OCI-LY1 (cell line): Measurements from ENCODE around the gene GLT1D1.

Experiments used
- H2AFZ ChIP-seq: fragments of 200-600 bp; sonication (generic), shearing (Covaris generic); 2 replicates; pipeline ENCODE4 v1.6.0; 2014; ENCODE audit warnings: antibody characterized with exemption, mild to moderate bottlenecking, low read length
- H3F3A ChIP-seq: fragments of 200-600 bp; sonication (generic), shearing (Covaris generic); 2 replicates; pipeline ENCODE4 v1.6.0; 2014; ENCODE audit warnings: mild to moderate bottlenecking, antibody characterized with exemption, low read length, moderate library complexity; ENCODE audit not compliant: insufficient read depth
- H3K27ac ChIP-seq: fragments of 200-600 bp; sonication (generic); 2 replicates; pipeline ENCODE4 v1.5.1; 2014; ENCODE audit warnings: low read length, mixed run types, mild to moderate bottlenecking, low read depth; ENCODE audit not compliant: poor library complexity, severe bottlenecking
- H3K27me3 ChIP-seq: fragments of 200-600 bp; sonication (generic); 2 replicates; pipeline ENCODE4 v1.6.0; 2014; ENCODE audit warnings: antibody characterized with exemption, mild to moderate bottlenecking, low read length, moderate library complexity; ENCODE audit not compliant: insufficient read depth
- H3K36me3 ChIP-seq: fragments of 200-600 bp; sonication (generic); 2 replicates; pipeline ENCODE4 v1.6.1; 2014; ENCODE audit warnings: mild to moderate bottlenecking, antibody characterized with exemption, low read length, moderate library complexity, mixed read lengths; ENCODE audit not compliant: insufficient read depth
- H3K4me1 ChIP-seq: fragments of 200-600 bp; sonication (generic); 2 replicates; pipeline ENCODE4 v1.5.1; 2014; ENCODE audit warnings: mild to moderate bottlenecking, low read length, moderate library complexity; ENCODE audit not compliant: insufficient read depth, severe bottlenecking
- H3K4me2 ChIP-seq: fragments of 200-600 bp; sonication (generic), shearing (Covaris generic); 2 replicates; pipeline ENCODE4 v1.6.1; 2014; ENCODE audit warnings: low read length
- H3K4me3 ChIP-seq: fragments of 200-600 bp; sonication (generic); 2 replicates; pipeline ENCODE4 v1.5.1; 2014; ENCODE audit warnings: low read length, low read depth, mild to moderate bottlenecking, mixed read lengths; ENCODE audit not compliant: poor library complexity, severe bottlenecking
- H3K79me2 ChIP-seq: fragments of 200-600 bp; shearing (Covaris generic); 2 replicates; pipeline ENCODE4 v1.6.1; 2016; ENCODE audit warnings: mixed run types, low read length, mixed read lengths; ENCODE audit not compliant: insufficient read depth
- H3K9ac ChIP-seq: fragments of 200-600 bp; sonication (generic), shearing (Covaris generic); 2 replicates; pipeline ENCODE4 v1.6.1; 2014; ENCODE audit warnings: mild to moderate bottlenecking, low read length, mixed read lengths
- H3K9me2 ChIP-seq: fragments of 200-600 bp; sonication (generic), shearing (Covaris generic); 2 replicates; pipeline ENCODE4 v1.6.1; 2014; ENCODE audit warnings: low read depth, mild to moderate bottlenecking, low read length, mixed read lengths
- H3K9me3 ChIP-seq: fragments of 200-600 bp; shearing (Covaris generic); 2 replicates; pipeline ENCODE4 v1.6.1; 2014; ENCODE audit warnings: low read length, mixed read lengths
- H4K20me1 ChIP-seq: fragments of 200-600 bp; sonication (generic), shearing (Covaris generic); 2 replicates; pipeline ENCODE4 v1.6.0; 2016; ENCODE audit warnings: mild to moderate bottlenecking, low read length; ENCODE audit not compliant: insufficient read depth
- EZH2 ChIP-seq: fragments of 200-600 bp; sonication (generic), shearing (Covaris generic); IDR thresholded peaks from 2 replicates; pipeline ENCODE4 v1.8.0; 2017; ENCODE audit warnings: borderline replicate concordance, mixed run types, mild to moderate bottlenecking, antibody characterized with exemption, low read length, moderate library complexity, mixed read lengths
- TF ChIP-seq, protein P1 (sequence below): fragments of 200-600 bp; sonication (generic), shearing (Covaris generic); IDR thresholded peaks from 2 replicates; pipeline ENCODE4 v1.5.1; 2017; ENCODE audit warnings: mild to moderate bottlenecking, antibody characterized with exemption, low read length, moderate library complexity, mixed read lengths

The GLT1D1 gene

DNA sequence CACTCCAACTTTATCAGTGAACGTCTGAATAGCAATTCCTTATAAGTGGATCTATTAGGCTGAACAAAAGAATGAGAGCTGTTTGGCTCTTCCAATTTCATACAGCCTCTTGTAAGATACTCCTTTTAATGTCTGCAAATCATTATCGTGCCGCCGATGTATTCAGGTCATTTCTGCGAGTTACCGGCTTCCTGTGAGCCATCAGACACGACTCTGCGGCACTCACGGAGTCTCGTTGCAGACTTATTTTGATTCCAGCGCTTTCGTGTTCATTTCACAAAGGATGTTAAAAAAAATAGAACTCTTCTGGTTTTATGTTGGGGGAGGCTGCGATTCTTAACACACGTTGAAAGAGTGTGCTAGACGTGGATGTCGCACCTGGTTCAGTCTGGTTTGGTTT lies 106.6 kb downstream of the GLT1D1 start:
- Histone ChIP-seq H3K36me3 (no peaks in the 10 kb centered on the region), H3K9ac (no peak overlapping the region), H3K79me2 (no peaks in the 10 kb centered on the region), H4K20me1 (no peaks in the 10 kb centered on the region), H3K27me3 (no peaks in the 10 kb centered on the region), H3K4me1 (no peaks in the 10 kb centered on the region), H3K27ac (no peak overlapping the region), H3K9me2 (no peaks in the 10 kb centered on the region), H3K4me3 (no peak overlapping the region), H3F3A (no peaks in the 10 kb centered on the region), H2AFZ (no peak overlapping the region), H3K9me3 (no peaks in the 10 kb centered on the region), H3K4me2 (no peak overlapping the region)
- TF ChIP-seq, protein P1, sequence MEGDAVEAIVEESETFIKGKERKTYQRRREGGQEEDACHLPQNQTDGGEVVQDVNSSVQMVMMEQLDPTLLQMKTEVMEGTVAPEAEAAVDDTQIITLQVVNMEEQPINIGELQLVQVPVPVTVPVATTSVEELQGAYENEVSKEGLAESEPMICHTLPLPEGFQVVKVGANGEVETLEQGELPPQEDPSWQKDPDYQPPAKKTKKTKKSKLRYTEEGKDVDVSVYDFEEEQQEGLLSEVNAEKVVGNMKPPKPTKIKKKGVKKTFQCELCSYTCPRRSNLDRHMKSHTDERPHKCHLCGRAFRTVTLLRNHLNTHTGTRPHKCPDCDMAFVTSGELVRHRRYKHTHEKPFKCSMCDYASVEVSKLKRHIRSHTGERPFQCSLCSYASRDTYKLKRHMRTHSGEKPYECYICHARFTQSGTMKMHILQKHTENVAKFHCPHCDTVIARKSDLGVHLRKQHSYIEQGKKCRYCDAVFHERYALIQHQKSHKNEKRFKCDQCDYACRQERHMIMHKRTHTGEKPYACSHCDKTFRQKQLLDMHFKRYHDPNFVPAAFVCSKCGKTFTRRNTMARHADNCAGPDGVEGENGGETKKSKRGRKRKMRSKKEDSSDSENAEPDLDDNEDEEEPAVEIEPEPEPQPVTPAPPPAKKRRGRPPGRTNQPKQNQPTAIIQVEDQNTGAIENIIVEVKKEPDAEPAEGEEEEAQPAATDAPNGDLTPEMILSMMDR, result no peak
- no peak for TF ChIP-seq EZH2

DNA sequence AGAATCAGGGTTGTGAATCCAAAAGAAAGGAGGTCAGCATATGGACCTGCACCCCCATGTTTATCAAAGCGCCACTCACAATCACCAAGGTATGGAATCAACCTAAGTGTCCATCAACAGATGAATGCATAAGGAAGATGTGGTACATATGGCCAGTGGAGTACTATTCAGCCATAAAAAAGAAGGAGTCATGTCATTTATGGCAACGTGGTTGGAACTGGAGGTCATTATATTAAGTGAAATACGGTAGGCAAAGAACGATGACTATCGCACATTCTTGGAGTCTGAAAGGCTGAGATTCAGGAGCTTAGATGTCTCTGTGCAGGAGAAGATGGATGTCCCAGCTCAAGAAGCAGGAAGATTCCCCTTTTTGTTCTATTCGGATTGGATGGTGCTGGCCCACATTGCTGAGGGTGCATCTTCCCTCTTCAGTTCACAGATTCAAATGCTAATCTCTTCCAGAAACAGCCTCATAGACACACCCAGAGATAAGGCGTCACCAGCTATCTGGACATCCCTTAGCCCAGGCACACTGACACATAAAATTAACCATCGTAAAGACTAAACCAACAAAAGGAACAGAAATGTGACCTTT lies 108.1 kb downstream of the GLT1D1 start:
- Histone ChIP-seq H4K20me1 (no peaks in the 10 kb centered on the region), H3F3A (no peaks in the 10 kb centered on the region), H3K9me3 (no peaks in the 10 kb centered on the region), H3K79me2 (no peaks in the 10 kb centered on the region), H3K27ac (no peak overlapping the region), H3K9me2 (no peaks in the 10 kb centered on the region), H3K4me1 (no peaks in the 10 kb centered on the region), H3K36me3 (no peaks in the 10 kb centered on the region), H3K27me3 (no peaks in the 10 kb centered on the region), H2AFZ (no peak overlapping the region), H3K4me3 (no peak overlapping the region), H3K9ac (no peak overlapping the region), H3K4me2 (no peak overlapping the region)
- TF ChIP-seq, protein P1, result no peak
- TF ChIP-seq EZH2, result no peak

DNA sequence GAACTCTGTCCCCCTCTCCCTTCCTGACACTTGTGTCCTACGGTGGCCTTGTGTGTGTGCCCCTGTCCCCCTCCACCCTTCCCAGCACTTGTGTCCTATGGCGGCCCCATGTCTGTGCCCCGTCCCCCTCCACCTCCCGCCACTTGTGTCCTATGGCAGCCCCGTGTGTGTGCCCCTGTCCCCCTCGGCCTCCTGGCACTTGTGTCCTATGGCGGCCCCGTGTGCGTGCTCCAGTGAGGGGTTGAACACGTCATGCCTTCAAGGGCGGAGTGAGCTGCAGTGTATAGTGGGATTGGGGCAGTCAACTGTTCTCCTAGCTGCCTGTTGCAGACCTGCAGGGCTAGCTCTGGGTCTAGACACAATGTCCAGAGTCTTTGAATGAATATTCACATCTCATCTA lies 108.7 kb downstream of the GLT1D1 start:
- no peak overlapping the region for H3K9ac ChIP-seq
- H3K27ac ChIP-seq, result no peak overlapping the region
- no peaks in the 10 kb centered on the region for H3F3A ChIP-seq
- H3K27me3 ChIP-seq, result no peaks in the 10 kb centered on the region
- H3K4me3 ChIP-seq, result no peak overlapping the region
- no peak overlapping the region for H2AFZ ChIP-seq
- H3K36me3 ChIP-seq, result no peaks in the 10 kb centered on the region
- no peaks in the 10 kb centered on the region for H3K9me2 ChIP-seq
- no peaks in the 10 kb centered on the region for H3K9me3 ChIP-seq
- no peak overlapping the region for H3K4me2 ChIP-seq
- H4K20me1 ChIP-seq, result no peaks in the 10 kb centered on the region
- TF ChIP-seq, protein P1, result no peak
- no peak for TF ChIP-seq EZH2
- H3K79me2 ChIP-seq, result no peaks in the 10 kb centered on the region
- H3K4me1 ChIP-seq, result no peaks in the 10 kb centered on the region
